AG04450 (cell line): ENCODE data around the gene NDUFS8. TPM values are rescaled to one million over a fixed set of nuclear protein-coding genes. Genes with fewer than 3 reads are reported as not detected.

Source experiments
- CTCF ChIA-PET: fragments of 300-600, 350-600 bp; formaldehyde crosslinking; extraction: SDS; loops from one replicate; lab custom pipeline; 2022; ENCODE audit warnings: antibody characterized with exemption, inconsistent platforms; lab: Charles Lee
- POLR2A ChIA-PET: fragments of 350-600 bp; formaldehyde crosslinking; extraction: SDS; loops from one replicate; lab custom pipeline; 2021; ENCODE audit warnings: antibody characterized with exemption, inconsistent platforms; lab: Yijun Ruan, JAX
- DNase-seq: peaks from one replicate; pipeline ENCODE4 v3.0.0-alpha.2; 2011; ENCODE audit warnings: low read depth, low spot score
- H3K27ac ChIP-seq: one replicate; pipeline ENCODE4 v1.5.1; 2012; ENCODE audit warnings: low read depth, low read length, control low read depth
- H3K27me3 ChIP-seq: one replicate; pipeline ENCODE4 v1.6.0; 2012; ENCODE audit warnings: low read length; ENCODE audit not compliant: control insufficient read depth, insufficient read depth
- H3K4me3 ChIP-seq: 2 replicates; pipeline ENCODE4 v1.5.1; 2011; ENCODE audit warnings: mild to moderate bottlenecking, low read depth, low read length, control low read depth
- H3K9me3 ChIP-seq: 2 replicates; pipeline ENCODE4 v1.5.1; 2012; ENCODE audit warnings: low read length; ENCODE audit not compliant: control insufficient read depth, insufficient read depth
- polyA plus RNA-seq: library from polyadenylated mRNA; depleted of rRNA; stranded (reverse); fragments of >200 nt; gene quantifications from 2 replicates; pipeline ENCODE4 v1.2.3, GENCODE V29; 2011
- TF ChIP-seq, protein P1 (sequence below): IDR thresholded peaks from 2 replicates; pipeline ENCODE4 v1.5.1; 2011; ENCODE audit warnings: low read depth, low read length, control low read depth, inconsistent platforms

Gene NDUFS8
- polyA plus RNA-seq, 1 experiment = 42.5 TPM

- H3K9me3 ChIP-seq = peaks cover 5% of the 10 kb centered on the region; the same call in 1 of the 2 replicates
- POLR2A ChIA-PET = no interaction called here
- CTCF ChIA-PET = no interaction called here
- no peak overlapping the region for H3K27ac ChIP-seq
- TF ChIP-seq, protein P1, sequence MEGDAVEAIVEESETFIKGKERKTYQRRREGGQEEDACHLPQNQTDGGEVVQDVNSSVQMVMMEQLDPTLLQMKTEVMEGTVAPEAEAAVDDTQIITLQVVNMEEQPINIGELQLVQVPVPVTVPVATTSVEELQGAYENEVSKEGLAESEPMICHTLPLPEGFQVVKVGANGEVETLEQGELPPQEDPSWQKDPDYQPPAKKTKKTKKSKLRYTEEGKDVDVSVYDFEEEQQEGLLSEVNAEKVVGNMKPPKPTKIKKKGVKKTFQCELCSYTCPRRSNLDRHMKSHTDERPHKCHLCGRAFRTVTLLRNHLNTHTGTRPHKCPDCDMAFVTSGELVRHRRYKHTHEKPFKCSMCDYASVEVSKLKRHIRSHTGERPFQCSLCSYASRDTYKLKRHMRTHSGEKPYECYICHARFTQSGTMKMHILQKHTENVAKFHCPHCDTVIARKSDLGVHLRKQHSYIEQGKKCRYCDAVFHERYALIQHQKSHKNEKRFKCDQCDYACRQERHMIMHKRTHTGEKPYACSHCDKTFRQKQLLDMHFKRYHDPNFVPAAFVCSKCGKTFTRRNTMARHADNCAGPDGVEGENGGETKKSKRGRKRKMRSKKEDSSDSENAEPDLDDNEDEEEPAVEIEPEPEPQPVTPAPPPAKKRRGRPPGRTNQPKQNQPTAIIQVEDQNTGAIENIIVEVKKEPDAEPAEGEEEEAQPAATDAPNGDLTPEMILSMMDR = no peak
- no peak overlapping the region for H3K4me3 ChIP-seq
- H3K27me3 ChIP-seq = no peaks in the 10 kb centered on the region
- no peak for DNase-seq
Measured at GRCh38 chr11:67997475-67997921, 33.0 kb upstream of the NDUFS8 start.

DNA sequence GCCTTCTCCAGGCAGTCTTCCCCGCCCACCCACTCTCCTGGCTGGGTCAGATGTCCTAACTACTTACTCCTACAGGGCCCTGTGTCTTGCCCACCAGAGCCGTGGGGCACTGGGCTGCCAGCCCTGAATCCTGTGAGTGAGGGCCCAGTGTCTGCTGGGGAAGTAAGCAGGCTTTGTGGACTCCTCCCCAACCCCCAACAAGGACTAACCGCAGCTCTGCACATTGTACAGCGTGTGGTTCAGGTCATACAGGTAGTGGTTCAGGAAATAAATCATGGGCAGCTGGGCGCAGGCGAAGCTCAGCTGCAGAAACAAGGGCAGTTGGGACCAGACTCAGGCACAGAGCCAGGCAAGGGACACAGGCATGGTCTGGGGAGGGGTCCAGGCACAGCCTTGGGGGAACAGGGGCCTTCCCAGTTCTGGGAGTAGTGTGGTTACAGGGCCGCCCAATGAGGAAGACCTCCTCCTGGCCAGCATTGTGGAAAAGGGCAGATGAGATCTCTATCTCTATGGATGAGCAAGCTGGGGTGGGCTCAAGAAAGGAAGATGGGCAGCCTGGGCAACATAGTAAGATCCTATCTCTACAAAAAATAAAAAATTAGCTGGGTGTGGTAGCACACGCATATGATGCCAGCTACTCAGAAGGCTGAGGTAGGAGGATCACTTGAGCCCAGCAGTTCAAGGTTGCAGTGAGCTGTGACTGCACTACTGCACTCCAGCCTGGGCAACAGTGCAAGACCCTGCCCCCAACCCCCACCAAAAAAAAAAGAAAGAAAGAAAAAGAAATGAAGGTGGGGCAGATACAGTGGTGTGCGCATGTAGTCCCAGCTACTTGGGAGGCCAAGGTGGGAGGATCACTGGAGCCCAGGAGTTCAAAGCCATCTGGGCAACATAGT is 32.1 kb upstream of the NDUFS8 start:
- H3K4me3 ChIP-seq = no peak overlapping the region
- H3K27ac ChIP-seq = no peak overlapping the region
- CTCF ChIA-PET = no interaction called here
- no peak for DNase-seq
- H3K27me3 ChIP-seq = no peaks in the 10 kb centered on the region
- TF ChIP-seq, protein P1 = no peak
- H3K9me3 ChIP-seq = peaks cover 5% of the 10 kb centered on the region; the same call in 1 of the 2 replicates
- POLR2A ChIA-PET = no interaction called here

DNA sequence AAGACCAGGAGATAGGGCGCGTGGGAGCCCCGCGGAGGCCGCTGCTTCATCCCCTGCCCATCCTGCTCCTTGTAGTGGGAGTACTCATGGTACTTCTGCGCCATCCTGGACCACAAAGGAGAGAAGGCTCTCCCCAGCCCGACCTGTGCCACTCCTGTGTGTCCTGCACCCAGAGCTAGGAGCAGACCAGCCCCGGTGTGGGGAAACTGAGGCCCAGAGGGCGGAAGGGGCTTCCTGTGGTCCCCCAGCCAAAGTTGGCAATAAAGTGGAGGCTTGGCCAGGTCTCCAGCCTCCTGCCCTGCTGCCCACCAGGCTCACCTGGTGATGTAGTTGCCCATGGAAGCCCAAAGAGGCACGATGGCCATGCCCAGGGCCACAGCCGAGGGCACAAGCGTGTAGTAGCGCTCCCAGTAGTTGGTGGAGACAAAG is 31.3 kb upstream of the NDUFS8 start:
- TF ChIP-seq, protein P1 = no peak
- H3K4me3 ChIP-seq = no peak overlapping the region
- H3K27me3 ChIP-seq = no peaks in the 10 kb centered on the region
- no peak for DNase-seq
- ChIA-PET POLR2A (no interaction called here), CTCF (no interaction called here)
- peaks cover 5% of the 10 kb centered on the region; the same call in 1 of the 2 replicates for H3K9me3 ChIP-seq
- H3K27ac ChIP-seq = no peak overlapping the region

DNA sequence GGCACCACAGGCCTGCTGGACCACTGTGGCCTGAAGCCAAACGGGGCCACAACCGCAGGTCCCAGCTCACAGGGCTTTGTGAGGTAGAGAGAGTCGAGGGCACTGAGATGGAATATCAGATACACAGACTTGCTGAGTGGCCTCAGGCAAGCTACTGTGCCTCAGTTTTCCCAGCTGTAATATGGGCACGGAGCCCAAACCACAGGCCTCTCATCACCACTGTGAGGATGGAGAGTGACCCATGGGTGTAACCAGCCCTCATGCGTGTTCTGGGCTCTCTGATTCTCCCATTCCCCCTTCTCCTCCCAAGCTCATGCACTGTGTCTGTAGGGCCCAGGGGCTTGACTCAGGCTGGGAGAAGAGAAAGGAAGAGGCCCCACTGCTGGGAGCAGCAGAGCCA is 30.8 kb upstream of the NDUFS8 start:
- peaks cover 5% of the 10 kb centered on the region; the same call in 1 of the 2 replicates for H3K9me3 ChIP-seq
- H3K27ac ChIP-seq = no peak overlapping the region
- CTCF ChIA-PET = no interaction called here
- no peaks in the 10 kb centered on the region for H3K27me3 ChIP-seq
- no peak for DNase-seq
- H3K4me3 ChIP-seq = no peak overlapping the region
- TF ChIP-seq, protein P1 = no peak
- POLR2A ChIA-PET = no interaction called here

DNA sequence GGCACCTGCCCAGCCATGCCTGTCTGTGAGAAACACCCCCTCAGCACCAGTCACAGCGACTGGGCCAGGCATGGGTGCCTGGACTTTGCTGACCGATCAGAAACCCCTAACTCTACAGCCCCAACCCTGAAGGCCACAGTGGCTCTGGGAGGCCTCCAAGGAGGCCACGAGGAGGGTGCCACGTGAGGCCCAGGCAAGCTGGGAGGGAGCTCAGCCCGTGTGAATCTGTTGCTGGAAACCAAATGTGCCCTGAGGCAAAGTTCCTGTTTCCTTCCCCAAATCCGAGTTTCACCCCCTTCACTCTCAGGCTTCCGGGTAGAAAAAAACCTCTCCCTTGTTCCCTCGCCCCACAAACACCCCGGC is 27.9 kb upstream of the NDUFS8 start:
- Histone ChIP-seq H3K4me3 (no peak overlapping the region), H3K27ac (no peak overlapping the region), H3K9me3 (no peaks in the 10 kb centered on the region; the same call in 1 of the 2 replicates), H3K27me3 (no peaks in the 10 kb centered on the region)
- CTCF ChIA-PET = interaction anchor here (1.1 kb wide), 1 partner anchor 9 kb away, joined by 4 read pairs; no protein-coding TSS in a partner anchor
- TF ChIP-seq, protein P1 = no peak
- POLR2A ChIA-PET = interaction anchor here (0.9 kb wide), 1 partner anchor 38 kb away, joined by 3 read pairs; no protein-coding TSS in a partner anchor
- DNase-seq = no peak
